Ovary (tissue), 3 donors: Measurements from ENCODE around the gene RSAD2.

Source experiments
- POLR2A ChIP-seq: fragments of 450-650 bp; IDR thresholded peaks from one replicate; pipeline ENCODE4 v1.6.1; 2017; ENCODE audit warnings: antibody characterized with exemption, mild to moderate bottlenecking, moderate library complexity
- TF ChIP-seq, protein P1 (sequence below), 3 donors: fragments of 450-650 bp in 2 of 3; fragments of 200-600 bp in 1 of 3; IDR thresholded peaks; one replicate each; pipeline versions ENCODE4 v1.5.1 to v1.8.0; 2016 to 2022; ENCODE audit warnings: antibody characterized with exemption in 3 of 3, mild to moderate bottlenecking in 1 of 3
- donor health status: DM: no; HTN: no; CAD: no.

DNA sequence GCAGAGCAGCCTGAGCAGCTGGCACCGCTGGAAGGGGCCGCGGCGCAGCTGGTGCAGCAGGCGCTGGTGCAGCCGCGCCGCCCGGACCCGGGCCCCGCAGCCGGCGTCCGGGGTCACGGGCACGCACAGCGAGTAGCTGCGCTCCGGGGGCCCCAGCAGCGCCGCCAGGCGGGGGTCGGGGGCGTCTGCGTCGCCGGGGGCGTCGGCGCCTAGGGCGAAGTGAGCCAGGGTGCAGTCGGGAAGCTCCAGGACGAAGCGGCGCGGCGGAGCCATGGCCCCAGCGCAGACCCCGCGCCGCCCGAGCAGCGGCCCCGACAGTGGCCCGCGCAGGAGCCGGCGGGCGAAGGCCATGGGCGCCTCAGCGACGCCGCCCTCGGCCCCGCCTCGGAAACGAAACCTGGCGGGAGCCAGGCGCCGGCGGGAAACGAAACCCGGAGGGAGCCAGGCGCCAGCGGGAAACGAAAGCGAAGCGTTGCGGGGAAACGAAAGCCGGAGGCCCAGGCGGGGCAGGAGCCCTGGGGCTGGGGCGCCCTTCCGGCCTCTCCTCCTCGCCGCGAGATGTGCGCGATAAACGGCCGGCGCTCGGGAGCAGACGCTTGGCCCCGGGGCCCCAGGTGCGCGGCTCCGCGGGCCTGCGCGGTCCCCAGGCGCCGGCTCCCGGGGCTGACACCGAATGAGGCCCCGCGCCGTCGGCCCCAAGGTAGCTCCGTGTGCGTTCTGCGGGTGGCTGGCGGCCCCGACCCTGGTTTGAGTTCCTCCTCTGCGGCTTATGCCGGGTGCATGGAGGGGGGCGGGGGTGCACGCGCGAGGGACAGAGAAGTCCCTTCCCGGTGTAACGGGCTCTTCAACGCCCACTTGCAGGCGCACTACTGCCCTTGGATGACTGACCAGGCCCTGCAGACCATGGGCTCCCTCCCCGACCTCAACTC, 12.0 kb upstream of the RSAD2 start, which contains the start of gene CMPK2:
- TF ChIP-seq, protein P1, sequence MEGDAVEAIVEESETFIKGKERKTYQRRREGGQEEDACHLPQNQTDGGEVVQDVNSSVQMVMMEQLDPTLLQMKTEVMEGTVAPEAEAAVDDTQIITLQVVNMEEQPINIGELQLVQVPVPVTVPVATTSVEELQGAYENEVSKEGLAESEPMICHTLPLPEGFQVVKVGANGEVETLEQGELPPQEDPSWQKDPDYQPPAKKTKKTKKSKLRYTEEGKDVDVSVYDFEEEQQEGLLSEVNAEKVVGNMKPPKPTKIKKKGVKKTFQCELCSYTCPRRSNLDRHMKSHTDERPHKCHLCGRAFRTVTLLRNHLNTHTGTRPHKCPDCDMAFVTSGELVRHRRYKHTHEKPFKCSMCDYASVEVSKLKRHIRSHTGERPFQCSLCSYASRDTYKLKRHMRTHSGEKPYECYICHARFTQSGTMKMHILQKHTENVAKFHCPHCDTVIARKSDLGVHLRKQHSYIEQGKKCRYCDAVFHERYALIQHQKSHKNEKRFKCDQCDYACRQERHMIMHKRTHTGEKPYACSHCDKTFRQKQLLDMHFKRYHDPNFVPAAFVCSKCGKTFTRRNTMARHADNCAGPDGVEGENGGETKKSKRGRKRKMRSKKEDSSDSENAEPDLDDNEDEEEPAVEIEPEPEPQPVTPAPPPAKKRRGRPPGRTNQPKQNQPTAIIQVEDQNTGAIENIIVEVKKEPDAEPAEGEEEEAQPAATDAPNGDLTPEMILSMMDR (IDR thresholded peaks at IDR 0.05), result peak in 2 of 3 donors; percentile 19 to 23
- TF ChIP-seq POLR2A, result no peak
